ENCODE measurements around the gene CSMD2.

DNA sequence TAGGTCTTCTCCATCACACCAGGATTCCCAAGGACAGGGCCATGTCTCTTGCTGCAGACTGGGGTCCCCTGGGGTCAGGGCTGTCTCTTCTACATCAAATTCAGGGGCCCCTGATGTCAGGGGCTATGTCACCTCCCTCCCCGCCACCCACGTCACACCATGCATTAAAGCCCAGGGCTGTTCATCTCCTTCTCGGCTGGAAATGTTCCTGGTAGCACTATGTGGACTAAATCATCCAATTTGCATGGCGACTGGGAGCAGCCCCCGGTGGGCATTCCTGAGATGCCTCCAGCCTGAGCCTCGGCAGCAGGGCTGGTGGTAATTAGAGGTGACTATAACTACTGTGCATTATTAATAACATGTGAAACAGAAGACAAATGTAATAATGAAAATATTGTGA, 452.8 kb downstream of the CSMD2 start:
- TF ChIP-seq POLR2A (IDR thresholded peaks at IDR 0.05; ENCODE audit: low read depth, low read length): no peak
- no peak for TF ChIP-seq POLR2AphosphoS5 (IDR thresholded peaks at IDR 0.05; ENCODE audit: low read depth, low read length)

Measured in GM12892 (cell line).